COLO668 (cell line): ENCODE results near the gene NDUFS2.

Experiments used
- DNase-seq: peaks from one replicate; lab custom pipeline; 2025; ENCODE audit not compliant: unreplicated experiment; lab: John Stamatoyannopoulos, UW

Gene NDUFS2

GRCh38 chr1:161201836-161202712 lies at the start of gene NDUFS2:
Gene NDUFS2, plus strand, starts transcription at chr1:161202367. Its CDS starts 19 bp downstream, at chr1:161202386.
- DNase-seq: peak; percentile 98

GRCh38 chr1:161153176-161153575 lies 49.0 kb upstream of the NDUFS2 start:
- DNase-seq: no peak

GRCh38 chr1:161153682-161154337 lies 48.4 kb upstream of the NDUFS2 start, which contains the start of gene UFC1:
Gene UFC1, plus strand, starts transcription at chr1:161153978. Its CDS starts 20 bp downstream, at chr1:161153998.
- DNase-seq: peak; percentile 86

DNA sequence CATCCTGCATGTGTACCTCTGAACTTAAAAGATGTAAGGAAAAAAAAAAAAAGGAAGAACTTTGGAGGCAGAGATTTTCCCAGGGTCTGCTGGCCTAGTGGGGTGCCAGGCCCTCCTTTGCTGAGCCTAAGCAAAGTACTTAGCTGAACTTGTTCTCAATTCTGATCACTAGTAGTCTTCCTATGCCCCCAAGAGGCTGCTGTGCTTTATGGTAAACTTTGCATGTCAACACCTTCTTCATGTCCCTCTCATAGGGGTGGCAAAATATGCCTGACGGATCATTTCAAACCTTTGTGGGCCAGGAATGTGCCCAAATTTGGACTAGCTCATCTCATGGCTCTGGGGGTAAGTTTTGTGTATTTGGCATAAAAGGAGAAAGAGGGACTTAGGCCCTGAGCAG lies 44.3 kb upstream of the NDUFS2 start:
- DNase-seq: no peak

DNA sequence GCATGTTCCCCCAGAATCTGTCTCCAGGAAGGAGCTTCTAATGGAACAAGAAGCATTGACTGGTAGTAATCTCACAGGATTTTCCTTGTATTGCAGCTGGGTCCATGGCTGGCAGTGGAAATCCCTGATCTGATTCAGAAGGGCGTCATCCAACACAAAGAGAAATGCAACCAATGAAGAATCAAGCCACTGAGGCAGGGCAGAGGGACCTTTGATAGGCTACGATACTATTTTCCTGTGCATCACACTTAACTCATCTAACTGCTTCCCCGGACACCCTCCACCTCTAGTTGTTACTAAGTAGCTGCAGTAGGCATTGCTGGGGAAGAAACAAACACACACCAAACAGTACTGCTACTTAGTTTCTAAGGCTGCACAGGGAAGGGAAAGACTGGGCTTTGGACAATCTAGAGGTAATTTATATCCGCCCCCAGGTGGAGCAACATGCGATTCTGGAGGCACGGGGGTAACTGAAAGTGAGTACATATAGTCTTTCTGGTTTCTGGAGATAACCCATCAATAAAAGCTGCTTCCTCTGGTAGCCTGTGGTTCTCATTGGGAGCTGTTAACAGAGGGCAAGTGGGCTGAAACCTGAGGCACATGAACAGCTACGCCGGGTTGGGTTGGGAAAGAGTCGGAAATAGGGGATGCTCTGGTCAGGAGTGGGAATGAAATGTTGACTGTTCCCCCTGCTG lies 43.7 kb upstream of the NDUFS2 start:
- DNase-seq: no peak

- DNase-seq: peak; percentile 95
Observed at GRCh38 chr1:161159087-161159912, 42.9 kb upstream of the NDUFS2 start, which contains the start of gene USP21. Gene USP21, plus strand, starts transcription at chr1:161159500. Its CDS starts 1,141 bp downstream, at chr1:161160641.

- no peak for DNase-seq
Observed at GRCh38 chr1:161159913-161160243, 42.3 kb upstream of the NDUFS2 start.

DNA sequence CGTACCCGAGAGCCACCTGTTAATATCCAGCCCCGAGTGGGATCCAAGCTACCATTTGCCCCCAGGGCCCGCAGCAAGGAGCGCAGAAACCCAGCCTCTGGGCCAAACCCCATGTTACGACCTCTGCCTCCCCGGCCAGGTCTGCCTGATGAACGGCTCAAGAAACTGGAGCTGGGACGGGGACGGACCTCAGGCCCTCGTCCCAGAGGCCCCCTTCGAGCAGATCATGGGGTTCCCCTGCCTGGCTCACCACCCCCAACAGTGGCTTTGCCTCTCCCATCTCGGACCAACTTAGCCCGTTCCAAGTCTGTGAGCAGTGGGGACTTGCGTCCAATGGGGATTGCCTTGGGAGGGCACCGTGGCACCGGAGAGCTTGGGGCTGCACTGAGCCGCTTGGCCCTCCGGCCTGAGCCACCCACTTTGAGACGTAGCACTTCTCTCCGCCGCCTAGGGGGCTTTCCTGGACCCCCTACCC lies 41.5 kb upstream of the NDUFS2 start:
- DNase-seq: no peak

GRCh38 chr1:161161652-161162051 lies 40.5 kb upstream of the NDUFS2 start:
- DNase-seq: no peak

DNA sequence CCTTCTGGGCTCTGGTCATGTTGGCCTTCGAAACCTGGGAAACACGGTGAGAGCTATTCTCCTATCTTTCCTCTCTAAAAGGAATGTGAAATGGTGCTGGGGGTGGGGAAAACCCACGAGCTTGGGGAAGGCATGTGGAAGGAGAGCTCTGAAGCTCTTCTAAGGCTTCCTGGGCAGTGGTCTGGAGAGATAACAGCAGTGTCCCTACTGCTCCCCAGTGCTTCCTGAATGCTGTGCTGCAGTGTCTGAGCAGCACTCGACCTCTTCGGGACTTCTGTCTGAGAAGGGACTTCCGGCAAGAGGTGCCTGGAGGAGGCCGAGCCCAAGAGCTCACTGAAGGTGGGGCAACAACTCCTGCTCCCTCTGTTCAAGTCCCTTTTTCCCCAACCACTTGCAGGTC lies 40.1 kb upstream of the NDUFS2 start:
- no peak for DNase-seq

DNA sequence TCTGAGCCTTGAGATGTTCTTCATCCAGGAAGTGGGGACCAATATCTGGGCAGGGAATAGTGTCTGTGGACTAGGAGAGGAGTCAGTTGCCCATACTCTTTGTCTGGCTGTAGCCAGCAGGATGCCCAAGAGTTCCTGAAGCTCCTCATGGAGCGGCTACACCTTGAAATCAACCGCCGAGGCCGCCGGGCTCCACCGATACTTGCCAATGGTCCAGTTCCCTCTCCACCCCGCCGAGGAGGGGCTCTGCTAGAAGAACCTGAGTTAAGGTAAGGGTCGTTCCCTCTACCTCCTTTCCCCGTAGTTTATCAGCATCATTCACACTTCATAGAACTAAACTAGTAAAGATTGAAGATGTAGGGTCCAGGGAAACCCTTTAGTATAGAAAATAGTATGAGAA lies 39.4 kb upstream of the NDUFS2 start:
- DNase-seq: no peak

DNA sequence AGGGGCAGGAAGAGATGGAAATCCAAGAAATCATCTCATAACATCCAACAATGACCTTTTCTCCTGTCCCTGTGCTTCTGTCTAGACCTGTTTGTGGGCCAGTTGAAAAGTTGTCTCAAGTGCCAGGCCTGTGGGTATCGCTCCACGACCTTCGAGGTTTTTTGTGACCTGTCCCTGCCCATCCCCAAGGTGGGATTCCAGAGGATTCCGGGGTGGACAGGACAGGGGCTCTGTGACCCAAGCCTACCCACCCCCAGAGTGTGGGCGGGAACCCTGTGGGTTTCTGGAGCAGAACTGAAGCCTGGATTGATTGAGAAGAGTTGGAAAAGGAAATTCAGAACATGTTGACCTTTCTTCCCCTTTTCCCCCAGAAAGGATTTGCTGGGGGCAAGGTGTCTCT lies 38.4 kb upstream of the NDUFS2 start:
- no peak for DNase-seq

GRCh38 chr1:161164901-161165610 lies 37.1 kb upstream of the NDUFS2 start:
- DNase-seq: no peak

GRCh38 chr1:161165742-161166668 lies 36.2 kb upstream of the NDUFS2 start, which contains the start of gene PPOX:
Gene PPOX, plus strand, starts transcription at chr1:161166426. Its CDS starts 422 bp downstream, at chr1:161166848.
- peak; percentile 97 for DNase-seq

GRCh38 chr1:161166669-161167548 lies 35.3 kb upstream of the NDUFS2 start:
- DNase-seq: peak; percentile 51

- DNase-seq: no peak
Observed at GRCh38 chr1:161168906-161169305, 33.3 kb upstream of the NDUFS2 start.

GRCh38 chr1:161171191-161171590 lies 31.0 kb upstream of the NDUFS2 start:
- DNase-seq: no peak

- no peak for DNase-seq
Observed at GRCh38 chr1:161171696-161172095, 30.5 kb upstream of the NDUFS2 start.
